NCI-H774 (cell line): Measurements from ENCODE around the gene CTSD.

Source experiments
- DNase-seq: peaks from one replicate; lab custom pipeline; 2025; lab: John Stamatoyannopoulos, UW

The CTSD gene

DNA sequence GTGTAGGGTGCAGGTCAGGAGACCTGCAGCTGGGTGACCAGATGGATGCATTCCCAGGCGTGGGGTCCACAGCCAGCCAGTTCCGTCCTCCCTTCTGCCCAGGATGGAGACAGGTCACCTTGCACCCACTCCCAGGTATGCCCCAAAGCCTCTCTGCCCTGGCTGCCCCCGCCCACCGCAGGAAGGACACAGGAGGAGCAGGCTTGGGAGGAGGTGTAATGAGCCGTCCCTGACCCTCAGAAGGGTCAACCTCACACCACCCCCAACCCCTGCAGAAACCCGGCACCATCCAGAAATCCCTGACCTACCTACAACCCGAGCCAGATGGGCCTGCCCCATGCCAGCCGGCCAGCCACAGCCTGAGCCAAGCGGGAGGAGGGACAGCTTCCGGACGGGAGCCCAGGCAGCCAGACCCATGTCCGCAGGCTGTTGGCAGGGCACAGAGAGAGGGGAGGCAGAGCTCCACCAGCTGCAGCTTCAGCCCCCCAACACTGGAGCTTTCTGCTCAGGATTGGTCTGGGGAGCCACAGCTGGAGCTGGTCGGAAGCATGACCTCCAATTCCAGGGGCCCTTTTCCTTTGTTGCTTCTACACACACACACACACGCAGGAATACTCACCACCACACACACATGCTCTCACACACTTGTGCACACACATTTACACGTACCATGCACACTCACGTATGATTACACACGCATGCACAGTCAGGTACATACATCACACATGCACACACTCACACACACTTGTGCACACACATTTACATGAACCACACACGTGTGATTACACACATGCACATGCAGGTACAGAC is 18.6 kb downstream of the CTSD start:
- DNase-seq = no peak

DNA sequence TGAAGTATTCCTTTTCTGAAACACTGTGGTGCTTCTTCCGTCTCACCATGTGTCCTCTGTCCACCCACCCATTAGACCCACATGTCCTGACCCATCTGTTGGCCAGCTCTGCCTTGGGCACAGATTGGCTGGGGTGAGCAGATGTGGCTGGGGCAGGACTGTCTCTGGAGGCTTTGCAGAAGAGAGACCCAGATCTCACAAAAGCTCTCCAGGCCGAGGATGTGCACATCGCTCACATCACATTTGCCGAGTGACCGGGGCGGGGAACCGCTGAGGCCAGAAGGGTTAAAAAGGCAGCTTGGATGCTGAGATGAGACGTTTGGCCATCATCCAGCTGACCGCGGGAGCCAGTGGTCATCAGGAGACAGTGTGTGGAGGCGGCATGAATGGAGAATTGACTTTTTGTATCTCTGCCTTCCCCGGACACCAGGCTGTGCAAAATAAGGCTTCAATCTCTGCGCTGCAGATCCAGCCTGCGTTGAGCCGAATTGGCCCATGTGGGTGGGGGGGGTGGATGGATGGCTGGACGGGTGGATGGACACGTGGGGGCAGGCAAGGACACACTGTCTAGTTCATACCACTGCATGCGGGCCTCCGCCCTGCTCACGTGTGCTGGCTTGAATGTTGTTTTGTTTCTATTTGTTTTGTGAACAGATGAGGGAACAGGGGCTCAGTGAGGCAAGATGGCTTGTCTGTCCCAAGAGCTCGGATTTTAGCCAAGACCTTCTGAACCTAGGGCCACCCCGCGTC is 19.4 kb downstream of the CTSD start:
- no peak for DNase-seq

DNA sequence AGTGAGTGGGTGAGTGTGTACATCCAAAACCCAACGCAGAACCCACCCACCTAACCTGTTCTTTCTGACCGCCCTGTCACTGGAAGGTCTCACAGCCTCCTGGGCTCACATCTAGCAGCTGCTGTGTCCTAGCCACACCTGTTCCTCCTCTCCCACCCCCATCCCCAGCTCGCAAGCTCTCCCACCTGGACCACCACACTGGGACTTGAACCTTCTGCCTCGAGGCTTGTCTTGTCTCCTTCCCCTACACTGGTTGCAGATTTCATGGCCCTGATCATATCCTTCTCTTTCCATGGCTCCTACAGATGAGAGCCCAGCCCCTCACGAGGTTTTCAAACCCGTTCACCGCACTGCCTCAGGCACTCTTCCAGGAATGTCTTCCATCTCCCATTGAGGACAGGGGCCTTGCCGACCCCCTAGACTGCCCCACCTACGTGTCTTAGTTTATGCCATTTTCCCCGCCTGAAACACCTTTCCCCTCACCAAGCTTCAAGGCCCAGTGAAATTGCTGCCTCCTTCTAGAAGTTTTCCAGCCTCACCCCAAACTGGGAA is 20.1 kb downstream of the CTSD start:
- DNase-seq = no peak

DNA sequence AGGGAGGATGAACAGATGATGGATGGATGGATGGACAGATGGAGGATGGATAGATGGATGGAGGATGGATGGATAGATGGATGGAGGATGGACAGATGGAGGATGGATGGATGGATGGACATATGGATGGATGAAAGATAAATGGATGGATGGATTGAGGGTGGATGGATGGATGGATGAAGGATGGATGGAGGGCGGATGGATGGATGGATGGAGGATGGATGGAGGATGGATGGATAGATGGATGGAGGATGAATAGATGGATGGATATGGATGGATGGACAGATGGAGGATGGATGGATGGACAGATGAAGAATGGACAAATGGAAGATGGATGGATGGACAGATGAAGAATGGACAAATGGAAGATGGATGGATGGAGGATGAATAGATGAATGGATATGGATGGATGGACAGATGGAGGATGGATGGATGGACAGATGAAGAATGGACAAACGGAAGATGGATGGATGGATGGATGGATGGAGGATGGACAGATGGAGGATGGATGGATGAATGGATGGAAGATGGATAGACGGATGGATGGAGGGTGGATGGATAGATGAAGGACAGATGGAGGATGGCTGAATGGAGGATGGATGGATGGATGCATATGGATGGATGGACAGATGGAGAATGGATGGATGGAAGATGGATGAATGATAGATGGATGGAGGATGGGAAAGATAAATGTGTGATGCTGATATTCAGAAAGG is 20.7 kb downstream of the CTSD start:
- DNase-seq = no peak

DNA sequence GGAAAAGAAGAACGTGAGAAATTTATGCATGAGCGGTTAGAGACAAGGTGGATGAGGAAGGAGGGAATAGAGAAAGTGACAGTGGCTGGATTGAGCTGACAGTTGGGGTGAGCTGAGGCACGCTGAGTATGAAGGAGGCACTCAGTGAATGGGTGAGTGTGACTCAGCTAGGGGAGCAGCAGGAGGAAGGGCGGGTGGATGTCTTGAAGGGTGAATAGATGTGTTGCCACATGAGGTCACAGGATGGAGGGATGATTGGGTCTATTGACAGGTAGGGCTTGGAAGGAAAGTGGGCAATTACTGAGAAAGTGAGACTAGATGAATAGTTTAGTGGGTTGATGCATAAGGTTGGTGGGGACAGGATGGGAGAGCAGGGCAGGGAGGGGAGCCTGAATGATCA is 21.4 kb downstream of the CTSD start:
- DNase-seq = no peak

DNA sequence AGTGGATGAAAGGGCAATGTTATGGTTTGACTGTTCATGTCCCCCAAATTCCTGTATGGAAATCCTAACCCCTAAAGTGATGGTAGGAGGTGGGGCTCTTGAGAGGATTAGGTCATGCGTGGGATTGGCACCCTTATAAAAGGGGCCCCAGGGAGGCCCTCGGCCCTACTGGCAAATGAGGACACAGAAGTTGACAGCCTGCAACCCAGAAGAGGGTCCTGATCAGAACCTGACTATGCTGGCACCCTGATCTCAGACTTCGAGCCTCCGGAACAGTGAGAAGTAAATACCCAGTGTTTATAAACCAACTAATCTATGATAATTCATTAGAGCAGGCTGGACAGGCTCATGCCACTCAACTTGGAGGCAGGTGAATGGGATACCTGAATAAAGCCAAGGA is 22.0 kb downstream of the CTSD start:
- no peak for DNase-seq

DNA sequence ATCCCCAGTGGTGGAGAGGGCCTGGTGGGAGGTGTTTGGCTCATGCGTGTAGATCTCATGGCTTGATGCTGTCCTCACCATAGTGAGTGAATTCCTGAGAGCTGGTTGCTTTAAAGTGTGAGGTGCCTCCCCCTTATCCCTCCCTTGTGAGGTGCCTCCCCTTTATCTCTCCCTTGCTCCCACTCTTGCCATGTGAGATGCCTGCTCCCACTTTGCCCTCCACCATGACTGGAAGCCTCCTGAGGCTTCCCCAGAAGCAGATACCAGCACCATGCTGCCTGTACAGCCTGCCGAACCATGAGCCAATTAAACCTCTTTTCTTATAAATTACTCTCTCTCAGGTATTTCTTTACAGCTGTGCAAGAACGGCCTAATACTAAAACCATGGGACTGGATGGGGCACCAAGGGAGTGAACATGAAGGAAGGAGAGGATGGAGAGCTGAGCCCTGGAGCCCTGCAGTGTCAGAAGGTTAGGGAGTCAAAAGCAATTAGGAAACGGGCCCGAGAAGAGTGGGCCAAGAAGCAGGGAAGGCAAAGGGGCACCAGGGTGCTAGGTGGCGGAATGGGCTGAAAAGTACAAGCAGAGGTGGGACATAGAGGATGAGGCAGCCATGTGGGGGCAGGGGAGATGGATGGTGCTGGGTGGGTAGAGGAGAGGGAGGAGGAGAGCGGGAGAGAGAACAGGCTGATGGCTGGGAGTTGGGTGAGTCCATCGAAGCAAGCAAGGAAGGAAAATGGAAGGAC is 22.8 kb downstream of the CTSD start:
- DNase-seq = no peak

DNA sequence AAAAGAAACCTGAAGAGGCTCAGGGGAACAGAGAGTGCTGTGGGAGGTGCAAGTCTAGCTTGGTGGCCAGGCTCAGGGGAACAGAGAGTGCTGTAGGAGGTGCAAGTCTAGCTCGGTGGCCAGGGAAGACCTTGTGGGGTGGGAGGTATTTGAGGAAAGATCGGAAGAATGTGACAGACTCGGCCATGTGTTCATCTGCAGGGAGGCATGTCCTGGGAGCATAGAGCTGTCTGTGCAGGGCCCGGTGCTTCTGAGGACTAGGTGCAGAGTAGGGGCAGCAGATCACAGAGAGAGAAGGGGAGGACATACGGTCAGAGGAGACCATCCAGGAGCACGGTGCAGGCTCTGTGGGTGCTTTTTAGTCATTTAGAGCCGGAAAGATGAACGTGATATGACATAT is 24.2 kb downstream of the CTSD start:
- no peak for DNase-seq

DNA sequence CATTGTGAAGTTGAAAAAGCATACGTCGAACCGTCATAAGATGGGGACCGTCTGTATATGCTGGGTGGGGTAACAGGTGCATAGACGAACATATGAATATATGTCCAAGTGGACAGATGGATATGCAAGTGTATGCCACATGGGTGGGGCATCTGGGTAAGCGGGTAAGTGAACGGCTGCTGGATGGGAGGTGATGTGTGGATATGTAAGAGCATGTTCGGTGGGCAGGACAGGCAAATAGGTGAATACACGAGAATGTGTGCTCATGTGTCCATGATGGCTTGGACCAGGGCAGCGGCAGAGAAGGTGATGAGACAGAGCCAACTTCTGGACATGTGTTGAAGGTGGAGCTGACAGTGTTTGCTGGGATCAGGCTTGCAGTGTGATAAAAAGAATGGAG is 25.3 kb downstream of the CTSD start:
- no peak for DNase-seq

DNA sequence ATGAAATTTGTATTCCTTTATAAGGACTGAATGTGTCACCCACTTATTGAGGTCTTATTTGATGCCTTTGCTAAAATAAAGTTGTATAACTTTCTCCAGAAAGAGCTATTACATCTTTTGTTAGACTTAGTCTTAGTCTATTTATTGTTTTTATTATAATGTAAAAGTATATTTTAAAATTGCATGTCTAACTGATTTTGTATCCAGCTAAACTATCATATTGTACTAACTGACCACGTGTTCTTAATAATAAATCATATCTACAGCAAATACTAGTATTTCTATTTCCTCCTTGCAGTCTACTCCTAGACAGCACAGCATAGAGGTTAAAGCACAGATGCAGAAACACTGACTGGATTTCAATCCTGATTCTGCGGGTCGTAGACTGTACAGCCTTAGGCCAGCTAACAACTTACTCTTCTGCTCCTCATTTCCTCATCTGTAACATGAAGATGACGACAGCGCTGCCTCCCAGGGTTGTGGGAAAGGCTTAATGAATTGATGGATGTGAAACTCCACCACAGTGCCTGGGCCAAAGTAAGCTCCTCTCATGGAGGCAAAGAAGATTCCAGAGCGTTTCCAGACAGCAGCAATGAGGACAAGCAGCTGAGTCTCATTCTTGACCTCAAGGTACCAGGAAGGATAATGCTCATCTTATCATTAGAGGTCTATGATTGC is 26.5 kb downstream of the CTSD start:
- no peak for DNase-seq

DNA sequence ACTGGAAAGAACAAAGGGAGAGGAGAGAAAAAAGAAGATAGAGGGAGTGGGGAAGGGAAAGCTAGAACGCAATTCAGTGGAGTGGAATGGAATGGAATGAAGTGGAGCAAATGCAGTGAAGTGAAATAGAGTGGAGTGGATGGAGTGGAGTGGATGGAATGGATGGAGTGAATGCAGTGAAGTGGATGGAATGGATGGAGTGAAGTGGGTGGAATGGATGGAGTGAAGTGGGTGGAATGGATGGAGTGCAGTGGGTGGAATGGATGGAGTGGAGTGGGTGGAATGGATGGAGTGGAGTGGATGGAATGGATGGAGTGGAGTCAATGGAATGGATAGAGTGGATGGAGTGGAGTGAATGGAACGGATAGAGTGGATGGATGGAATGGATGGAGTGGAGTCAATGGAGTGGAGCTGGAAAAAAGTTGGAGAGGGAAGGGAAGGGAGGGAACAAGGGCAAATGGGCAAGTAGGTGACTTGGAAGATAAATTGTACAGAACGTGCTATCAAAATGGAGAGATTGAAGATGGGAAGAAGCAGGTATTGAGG is 27.2 kb downstream of the CTSD start:
- no peak for DNase-seq

DNA sequence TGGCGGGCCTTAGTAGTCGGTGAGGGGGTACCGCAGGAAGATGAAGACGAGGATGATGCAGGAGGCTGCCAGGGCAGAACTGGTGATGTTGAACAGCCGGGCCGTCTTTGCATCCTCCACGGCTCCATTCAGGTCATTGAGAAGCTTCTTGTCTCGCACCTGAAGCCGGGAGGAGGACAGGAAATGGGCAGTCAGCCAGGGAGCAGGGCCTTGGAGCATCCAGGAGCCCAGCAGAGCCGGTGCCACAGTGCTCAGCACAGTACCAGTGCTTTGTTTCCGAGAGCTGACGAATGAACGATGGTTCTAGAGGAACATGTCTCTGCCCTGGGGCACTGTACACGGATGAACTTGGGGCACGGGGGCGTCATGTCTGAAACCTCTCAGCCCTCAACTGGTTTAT is 28.5 kb downstream of the CTSD start:
- no peak for DNase-seq

DNA sequence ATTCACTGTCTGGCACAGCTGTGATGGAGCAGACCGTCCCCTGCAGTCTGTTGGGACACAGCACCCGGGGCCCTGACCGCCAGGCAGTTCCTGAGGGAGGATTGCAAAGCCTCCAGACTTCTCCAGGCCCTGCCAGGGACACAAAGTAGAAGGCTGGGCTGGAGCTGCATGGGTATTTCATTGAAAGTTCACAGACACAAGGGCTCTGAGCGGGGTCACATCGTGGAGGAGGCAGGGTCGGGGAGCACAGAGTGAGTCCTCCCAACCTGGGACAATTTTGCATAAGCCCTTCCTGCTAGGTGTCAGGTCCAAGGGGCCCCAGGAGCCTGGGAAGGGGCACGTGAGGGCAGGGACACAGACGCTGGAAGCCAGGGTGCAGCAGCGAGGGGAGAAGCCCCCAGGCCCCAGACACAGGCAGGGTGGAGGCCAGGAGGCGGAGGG is 29.1 kb downstream of the CTSD start:
- no peak for DNase-seq

DNA sequence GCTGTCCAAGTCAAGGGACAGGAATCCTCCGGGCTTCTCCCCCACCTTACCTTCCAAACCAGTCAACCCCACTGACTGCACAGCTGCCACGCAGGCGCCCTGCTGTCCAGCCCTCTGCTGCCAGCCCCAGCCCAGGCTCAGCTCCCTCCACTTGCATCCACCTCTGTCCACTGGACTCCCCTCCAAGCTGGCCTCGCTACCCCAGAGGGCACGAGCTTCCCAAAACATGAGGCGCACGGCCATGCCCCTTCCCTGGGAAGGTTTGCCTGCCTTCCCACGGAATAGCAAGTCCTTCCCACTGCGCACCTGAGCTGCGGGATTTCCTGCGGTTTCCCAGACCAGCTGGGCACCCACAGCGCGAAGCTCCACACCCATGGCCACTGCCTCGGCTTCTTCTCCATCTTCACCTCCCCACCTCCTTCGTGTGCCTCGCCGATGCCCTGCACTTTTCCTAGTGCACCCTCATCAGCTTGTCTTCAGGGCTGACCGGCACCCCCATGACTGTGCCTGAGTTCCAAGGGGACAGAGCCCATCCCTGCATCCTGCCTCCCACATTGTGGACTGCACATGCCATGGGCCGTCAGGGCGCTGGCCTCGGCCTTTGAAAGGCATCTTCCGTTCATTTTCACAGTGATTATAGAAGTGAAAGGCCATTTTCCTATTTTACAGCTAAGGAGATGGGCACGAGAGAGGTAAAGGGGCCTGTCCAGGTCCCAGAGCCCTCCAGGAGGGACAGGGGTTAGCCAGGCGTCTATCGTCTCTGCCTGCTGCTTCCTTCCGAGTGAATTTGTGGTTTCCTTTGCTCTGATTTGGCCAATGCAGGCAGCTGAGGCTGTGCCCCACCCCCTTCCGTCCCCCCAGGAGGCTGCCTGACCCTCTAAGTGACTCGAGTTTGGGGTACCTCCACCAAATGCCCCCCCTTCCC is 29.7 kb downstream of the CTSD start:
- DNase-seq = no peak

DNA sequence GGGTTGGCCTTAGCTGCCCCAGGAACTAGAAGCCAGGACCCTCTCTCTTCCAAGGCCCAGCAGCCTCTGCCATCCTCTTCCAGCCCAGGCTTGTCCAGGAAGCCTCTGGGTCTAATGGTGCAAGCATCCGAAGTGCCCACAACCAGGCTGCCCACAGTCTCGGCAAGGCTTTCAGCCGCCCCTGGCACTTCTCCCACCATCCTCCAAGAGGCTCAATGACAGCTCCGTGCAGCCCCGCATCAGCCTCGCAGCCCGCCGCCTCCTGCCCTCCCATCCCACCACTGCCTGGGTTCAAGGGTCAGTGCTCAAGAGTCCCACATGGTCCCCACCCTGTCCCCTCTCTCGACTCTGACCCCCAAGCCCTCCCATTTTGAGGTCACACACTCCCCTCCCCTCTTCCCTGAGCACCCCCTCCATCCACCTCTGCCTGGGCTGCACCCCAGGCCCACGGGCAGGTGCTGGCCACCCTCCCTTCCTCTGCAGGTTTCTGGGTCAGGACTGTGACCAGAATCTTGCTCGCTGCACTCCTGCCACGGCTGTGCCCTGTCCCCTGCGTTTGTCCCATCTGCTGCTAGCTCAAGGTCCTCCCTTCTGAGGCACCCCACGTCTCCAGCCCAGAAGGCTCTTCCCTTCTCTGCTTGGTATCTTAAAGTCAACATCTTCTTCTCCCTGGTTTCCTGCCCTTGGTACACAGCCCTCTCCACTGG is 30.6 kb downstream of the CTSD start:
- no peak for DNase-seq

DNA sequence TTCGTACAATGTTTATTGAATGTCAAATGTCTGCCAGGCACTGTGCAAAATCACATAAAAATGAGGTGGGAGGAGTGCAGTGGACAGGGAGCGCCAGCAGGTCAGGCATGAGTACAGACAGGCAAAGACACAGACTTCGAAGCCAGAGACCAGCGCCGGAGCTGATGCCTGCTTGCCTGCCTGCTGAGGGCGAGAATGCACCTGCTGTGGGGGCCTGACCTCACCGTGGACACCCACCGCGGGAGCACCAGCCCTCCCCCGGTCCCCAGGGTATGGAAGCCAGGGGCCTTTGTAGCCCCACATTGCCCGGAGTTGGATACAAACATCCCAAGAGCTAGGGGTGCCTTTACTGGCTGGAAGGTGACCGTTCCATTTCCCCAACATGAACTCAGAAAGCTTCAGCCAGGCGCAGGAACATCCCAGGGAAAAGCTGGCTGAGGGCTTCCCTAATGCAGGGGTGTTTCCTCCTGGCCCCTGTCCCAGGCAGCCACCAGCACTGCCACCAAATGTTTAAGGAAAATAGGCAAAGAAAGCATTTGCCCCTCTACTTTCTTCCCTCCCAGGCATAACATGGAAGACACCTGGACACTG is 31.2 kb downstream of the CTSD start:
- DNase-seq = no peak

DNA sequence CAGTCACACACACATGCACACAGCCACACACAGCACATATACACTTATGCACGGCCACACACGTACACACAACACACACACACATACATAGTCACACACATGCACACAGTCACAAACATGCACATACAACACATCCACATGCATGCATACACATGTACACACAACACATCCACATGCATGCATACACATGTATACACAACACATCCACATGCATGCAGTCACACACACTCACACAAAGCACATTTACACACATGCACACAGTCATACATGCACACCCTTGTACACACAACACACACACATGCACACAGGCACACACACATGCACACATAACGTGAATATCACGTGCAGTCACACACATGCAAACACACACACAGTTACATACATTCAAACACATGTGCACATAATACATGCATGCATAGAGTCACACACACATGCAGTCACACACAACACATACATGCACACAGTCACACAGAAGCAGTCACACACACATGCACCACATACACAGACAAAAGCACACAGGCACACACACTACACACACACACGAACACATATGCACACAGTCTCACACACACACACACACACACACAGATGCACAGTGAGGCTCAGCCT is 32.2 kb downstream of the CTSD start:
- DNase-seq = no peak

DNA sequence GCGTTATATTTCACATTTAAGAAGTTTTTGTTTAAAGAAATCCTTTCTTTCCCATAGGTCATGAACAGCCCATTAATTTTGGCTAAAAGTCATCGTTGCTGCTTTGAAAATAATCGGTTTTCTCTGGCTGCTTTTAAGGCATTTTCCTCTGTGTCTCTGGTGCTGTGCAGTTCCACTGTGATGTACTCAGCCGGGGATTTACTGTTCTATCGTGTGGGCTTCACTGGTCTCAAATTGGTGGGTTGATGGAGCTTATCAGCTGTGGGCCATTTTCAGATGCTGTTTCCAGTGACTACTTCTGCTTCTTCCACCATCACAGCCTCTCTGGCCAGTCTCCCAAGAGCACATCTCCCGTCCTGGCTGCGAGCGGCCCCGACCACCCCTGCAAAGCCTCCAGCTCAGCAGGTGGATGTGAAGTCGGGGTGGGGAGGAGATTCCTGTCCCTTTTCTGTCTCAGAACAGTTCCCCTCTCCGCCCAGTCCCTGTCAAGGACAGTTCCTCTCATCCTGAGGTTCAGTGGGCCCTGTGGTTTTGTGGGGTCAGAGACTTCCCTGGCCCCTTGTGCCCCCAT is 33.6 kb downstream of the CTSD start:
- DNase-seq = no peak
